Measurements from ENCODE around the gene GJE1.

GJE1 gene

DNA sequence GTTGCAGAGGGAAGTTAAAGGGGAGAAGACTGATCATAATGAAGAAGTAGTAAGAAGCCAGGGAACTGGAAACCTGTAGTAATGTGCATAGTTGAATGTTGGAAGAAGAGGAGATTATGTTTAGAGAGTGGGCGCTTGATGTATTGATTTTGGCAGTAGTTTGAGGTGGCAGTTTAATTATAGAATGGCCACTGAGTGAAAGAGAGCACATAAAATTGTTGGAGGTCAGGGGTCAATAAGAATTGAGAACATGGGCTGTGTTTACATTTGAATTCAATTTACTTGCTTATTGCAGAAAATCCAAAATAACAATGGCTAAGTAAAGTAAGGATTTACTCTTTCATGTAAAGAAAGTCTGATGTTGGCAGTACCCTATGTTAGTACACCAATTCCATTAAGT, 30.1 kb downstream of the GJE1 start:
- DNase-seq = no peak

DNA sequence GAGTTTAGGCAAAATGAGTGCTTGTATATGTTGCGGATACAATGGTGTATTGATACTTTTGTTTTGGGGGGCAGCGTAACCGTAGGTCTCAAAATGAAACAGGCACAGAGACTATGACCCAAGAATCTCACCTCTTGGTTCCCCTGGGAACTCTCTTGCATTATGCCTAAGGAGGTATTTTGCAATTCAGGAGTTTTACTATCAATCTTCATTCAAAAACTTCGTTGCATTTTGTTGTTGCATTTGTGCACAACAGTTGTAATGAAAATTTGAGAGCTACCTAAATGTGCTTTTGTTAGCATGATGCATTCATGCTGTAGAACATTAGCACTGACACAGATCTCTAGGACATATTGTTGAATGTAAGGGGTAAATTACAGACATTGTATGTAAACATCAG, 32.5 kb downstream of the GJE1 start:
- DNase-seq = no peak

- no peak for DNase-seq
Observed at GRCh38 chr6:142167071-142167470, 34.3 kb downstream of the GJE1 start.

GRCh38 chr6:142167486-142167885, 34.8 kb downstream of the GJE1 start:
- DNase-seq = no peak

DNA sequence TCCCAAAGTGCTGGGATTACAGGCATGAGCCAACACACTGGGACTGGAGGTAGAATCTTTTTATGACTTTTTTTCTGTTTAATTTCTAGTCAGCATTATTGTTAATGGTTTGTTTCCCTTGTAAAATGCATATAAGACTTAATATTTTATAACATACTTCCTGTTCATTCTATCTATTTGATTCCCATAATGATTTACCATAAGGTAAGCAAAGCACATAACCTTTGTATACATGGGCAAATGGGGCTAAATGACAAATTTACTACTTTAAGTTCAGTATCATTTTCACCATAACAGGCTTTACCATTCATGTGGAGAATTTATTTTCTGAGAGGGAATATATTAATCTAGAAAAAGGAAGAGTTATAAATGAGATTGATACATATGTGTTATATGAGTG, 38.6 kb downstream of the GJE1 start:
- DNase-seq = no peak

- DNase-seq = no peak
Observed at GRCh38 chr6:142172758-142173157, 40.0 kb downstream of the GJE1 start.

GRCh38 chr6:142173980-142174379, 41.3 kb downstream of the GJE1 start:
- no peak for DNase-seq

- no peak for DNase-seq
Observed at GRCh38 chr6:142174703-142175102, 42.0 kb downstream of the GJE1 start.

DNA sequence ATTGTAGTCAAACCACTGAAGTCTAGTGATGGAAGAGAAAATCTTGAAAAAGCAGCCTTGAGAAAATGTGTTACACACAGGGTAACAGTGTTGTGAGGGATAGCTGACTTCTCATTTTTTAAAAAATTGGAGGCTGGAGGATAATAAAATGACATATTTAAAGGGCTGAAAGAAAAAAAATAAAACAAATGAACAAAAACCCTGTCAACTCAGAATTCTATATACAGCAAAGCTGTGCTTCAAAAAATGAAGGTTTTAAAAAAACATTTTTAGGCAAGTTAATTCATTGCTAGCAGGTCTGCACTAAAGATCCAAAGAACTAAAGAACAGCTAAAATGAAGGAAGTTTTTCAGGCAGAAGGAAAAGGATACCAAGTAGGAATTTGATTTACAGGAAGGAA, 45.4 kb downstream of the GJE1 start:
- no peak for DNase-seq

- DNase-seq = no peak
Observed at GRCh38 chr6:142182004-142182403, 49.3 kb downstream of the GJE1 start.

DNA sequence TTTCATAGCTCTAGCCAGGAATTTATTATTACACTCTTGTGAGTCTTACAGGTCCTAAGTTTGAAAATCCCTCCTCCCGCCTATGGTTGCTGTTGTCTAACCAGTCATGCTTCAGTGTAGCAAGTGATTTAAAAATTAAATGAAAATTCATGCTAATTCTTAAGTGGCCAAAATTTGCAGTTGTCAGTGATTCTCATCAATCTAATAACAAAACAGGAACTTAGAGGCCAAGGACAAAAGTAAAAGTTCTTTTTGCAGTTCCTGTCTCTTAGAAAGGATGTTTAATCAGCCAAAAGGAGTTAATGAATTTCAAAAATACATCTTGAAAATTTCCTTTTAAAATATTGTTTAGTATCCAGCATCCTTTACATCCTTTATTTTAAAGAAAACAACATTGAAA, 50.6 kb downstream of the GJE1 start:
- no peak for DNase-seq

DNA sequence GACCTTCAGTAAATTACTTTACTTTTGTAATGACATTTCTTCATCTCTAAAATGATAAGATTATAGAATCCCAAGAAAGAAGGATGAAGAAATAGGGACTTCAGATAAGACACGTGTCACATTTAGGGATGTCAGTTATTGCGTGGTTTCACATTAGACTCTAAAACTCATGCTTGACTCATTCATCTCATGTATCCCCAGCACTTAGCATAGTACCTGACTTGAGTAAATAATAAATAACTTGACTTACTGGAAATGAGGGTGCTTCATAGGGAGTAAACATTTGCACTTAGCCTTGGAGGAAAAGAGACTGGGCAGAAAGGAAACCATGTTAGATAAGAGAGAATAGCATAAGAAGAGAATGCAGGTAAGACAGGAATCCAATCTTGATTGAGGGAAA, 51.6 kb downstream of the GJE1 start:
- no peak for DNase-seq

Data from hypothalamus (tissue), 51 donors.